ENCODE measurements around the gene EIPR1. TPM values are rescaled to one million over a fixed set of nuclear protein-coding genes. Genes with fewer than 3 reads are reported as not detected.

The EIPR1 gene
- total RNA-seq, 1 donor from 2014 or later, result 32.0 TPM

GRCh38 chr2:3188405-3188946 is 189.1 kb downstream of the EIPR1 start:
- Mint-ChIP-seq H3K27me3 (no peaks in the 10 kb centered on the region), H3K4me3 (ENCODE audit: low read depth) (no peak overlapping the region), H3K36me3 (ENCODE audit: insufficient read depth) (peaks cover 7% of the 10 kb centered on the region), H3K27ac (no peak overlapping the region), H3K4me1 (ENCODE audit: low read depth) (no peaks in the 10 kb centered on the region), H3K9me3 (ENCODE audit: low read depth) (no peaks in the 10 kb centered on the region)
- TF ChIP-seq CTCF (IDR thresholded peaks at IDR 0.05; ENCODE audit: unreplicated experiment), result no peak
- no peak for DNase-seq (ENCODE audit: low spot score, unreplicated experiment)

- no peak for DNase-seq (ENCODE audit: low spot score, unreplicated experiment)
- no peaks in the 10 kb centered on the region for H3K9me3 Mint-ChIP-seq (ENCODE audit: low read depth)
- H3K27ac Mint-ChIP-seq, result no peak overlapping the region
- no peaks in the 10 kb centered on the region for H3K27me3 Mint-ChIP-seq
- no peaks in the 10 kb centered on the region for H3K4me1 Mint-ChIP-seq (ENCODE audit: low read depth)
- H3K4me3 Mint-ChIP-seq (ENCODE audit: low read depth), result no peak overlapping the region
- peaks cover 7% of the 10 kb centered on the region for H3K36me3 Mint-ChIP-seq (ENCODE audit: insufficient read depth)
- TF ChIP-seq CTCF (IDR thresholded peaks at IDR 0.05; ENCODE audit: unreplicated experiment), result no peak
Observed at GRCh38 chr2:3187467-3187866, 190.2 kb downstream of the EIPR1 start.

- H3K27ac Mint-ChIP-seq, result no peak overlapping the region
- no peak for DNase-seq (ENCODE audit: low spot score, unreplicated experiment)
- H3K27me3 Mint-ChIP-seq, result no peaks in the 10 kb centered on the region
- no peaks in the 10 kb centered on the region for H3K9me3 Mint-ChIP-seq (ENCODE audit: low read depth)
- H3K4me1 Mint-ChIP-seq (ENCODE audit: low read depth), result no peaks in the 10 kb centered on the region
- no peak overlapping the region for H3K4me3 Mint-ChIP-seq (ENCODE audit: low read depth)
- H3K36me3 Mint-ChIP-seq (ENCODE audit: insufficient read depth), result peaks cover 12% of the 10 kb centered on the region
- no peak for TF ChIP-seq CTCF (IDR thresholded peaks at IDR 0.05; ENCODE audit: unreplicated experiment)
Observed at GRCh38 chr2:3186766-3187165, 190.9 kb downstream of the EIPR1 start.

- H3K9me3 Mint-ChIP-seq (ENCODE audit: low read depth), result peaks cover 3% of the 10 kb centered on the region
- no peaks in the 10 kb centered on the region for H3K4me1 Mint-ChIP-seq (ENCODE audit: low read depth)
- no peak overlapping the region for H3K27ac Mint-ChIP-seq
- no peaks in the 10 kb centered on the region for H3K27me3 Mint-ChIP-seq
- peaks cover 18% of the 10 kb centered on the region for H3K36me3 Mint-ChIP-seq (ENCODE audit: insufficient read depth)
- H3K4me3 Mint-ChIP-seq (ENCODE audit: low read depth), result no peak overlapping the region
- no peak for TF ChIP-seq CTCF (IDR thresholded peaks at IDR 0.05; ENCODE audit: unreplicated experiment)
- DNase-seq (ENCODE audit: low spot score, unreplicated experiment), result no peak
Observed at GRCh38 chr2:3185910-3186309, 191.7 kb downstream of the EIPR1 start.

GRCh38 chr2:3185256-3185655 is 192.4 kb downstream of the EIPR1 start:
- Mint-ChIP-seq H3K27ac (no peak overlapping the region), H3K36me3 (ENCODE audit: insufficient read depth) (peaks cover 21% of the 10 kb centered on the region), H3K4me1 (ENCODE audit: low read depth) (no peaks in the 10 kb centered on the region), H3K9me3 (ENCODE audit: low read depth) (peaks cover 9% of the 10 kb centered on the region), H3K4me3 (ENCODE audit: low read depth) (no peak overlapping the region), H3K27me3 (no peaks in the 10 kb centered on the region)
- DNase-seq (ENCODE audit: low spot score, unreplicated experiment), result no peak
- no peak for TF ChIP-seq CTCF (IDR thresholded peaks at IDR 0.05; ENCODE audit: unreplicated experiment)
